K562 (cell line): ENCODE data around the gene STK11. TPM values are rescaled to one million over a fixed set of nuclear protein-coding genes. Genes with fewer than 3 reads are reported as not detected.

ENCODE experiments used
- ATAC-seq: fragments of 200-7000 bp; cut with Tn5 transposase; 3 replicates; pipeline ENCODE4 v1.9.1; 2020; ENCODE audit warnings: moderate library complexity
- BruUV-seq: library from RNA; stranded (reverse); fragments of 400-500 nt; replicated peaks from 2 replicates; lab custom pipeline; 2021; lab: Mats Ljungman, UMichigan
- CTCF ChIA-PET: fragments of 300-600 bp; formaldehyde crosslinking; extraction: SDS; loops from one replicate; lab custom pipeline; 2021; ENCODE audit warnings: low intra/inter-chr PET ratio; lab: Yijun Ruan, JAX
- POLR2A ChIA-PET: fragments of 300-600, 350-650 bp; sonication (Branson Sonifier 250); formaldehyde crosslinking; extraction: SDS; loops from one replicate; lab custom pipeline; 2021; ENCODE audit warnings: antibody characterized with exemption, inconsistent platforms; lab: Yijun Ruan, JAX
- DNase-seq, 4 experiments: peaks; one replicate each; pipeline versions ENCODE4 v3.0.0 to v3.0.0-alpha.2; 2011 to 2018; ENCODE audit warnings: low spot score in 3 of 4, mixed read lengths in 3 of 4; ENCODE audit errors: extremely low read depth in 1 of 4
- FAIRE-seq: peaks from 2 replicates; lab custom pipeline; 2011; peaks lifted over from hg19 to GRCh38; lab: Jason Lieb, UNC
- H2AFZ ChIP-seq: 2 replicates; pipeline ENCODE4 v1.6.0; 2011; ENCODE audit warnings: low read depth, low read length, control low read depth, inconsistent platforms
- H3K27ac ChIP-seq: fragments of 200-600 bp; 3 replicates; pipeline ENCODE4 v1.8.0; 2011; ENCODE audit warnings: low read depth, mild to moderate bottlenecking, control low read depth, inconsistent platforms, low read length, moderate library complexity, mixed read lengths; ENCODE audit errors: extremely low read depth
- H3K27me3 ChIP-seq, 2 experiments: fragments of 300-600 bp in 1 of 2; 2 replicates in 1 of 2; 3 replicates in 1 of 2; pipeline versions ENCODE4 v1.6.0 to v1.8.0; 2011; ENCODE audit warnings: inconsistent platforms in 2 of 2, low read length in 2 of 2, mild to moderate bottlenecking in 1 of 2, mixed read lengths in 1 of 2, moderate library complexity in 1 of 2; ENCODE audit not compliant: control insufficient read depth in 2 of 2, insufficient read depth in 2 of 2
- H3K36me3 ChIP-seq: fragments of 300-600 bp; 3 replicates; pipeline ENCODE4 v1.8.0; 2011; ENCODE audit warnings: mild to moderate bottlenecking, low read length, inconsistent platforms; ENCODE audit not compliant: control insufficient read depth, insufficient read depth
- H3K4me1 ChIP-seq, 2 experiments: fragments of 200-600 bp in 1 of 2; replicated peaks in 1 of 2; 2 replicates in 1 of 2; 3 replicates in 1 of 2; pipeline versions ENCODE4 v1.5.1 to v1.8.0; 2011; ENCODE audit warnings: inconsistent platforms in 2 of 2, low read length in 2 of 2, mild to moderate bottlenecking in 1 of 2, mixed read lengths in 1 of 2, moderate library complexity in 1 of 2; ENCODE audit not compliant: control insufficient read depth in 2 of 2, insufficient read depth in 2 of 2
- H3K4me2 ChIP-seq: 2 replicates; pipeline ENCODE4 v1.6.1; 2011; ENCODE audit warnings: low read length, control low read depth, inconsistent platforms, mixed read lengths; ENCODE audit not compliant: insufficient read depth
- H3K4me3 ChIP-seq: fragments of 200-600 bp; sonication (generic), shearing (Covaris generic); 2 replicates; pipeline ENCODE4 v1.5.1; 2016; ENCODE audit warnings: control low read depth, inconsistent platforms
- H3K79me2 ChIP-seq: fragments of 200-600 bp; 3 replicates; pipeline ENCODE4 v1.8.0; 2011; ENCODE audit warnings: low read length, inconsistent platforms; ENCODE audit not compliant: control insufficient read depth, insufficient read depth
- H3K9ac ChIP-seq, 2 experiments: 2 replicates each; pipeline versions ENCODE4 v1.6.0 to v1.6.1; 2011; ENCODE audit warnings: low read depth in 2 of 2, low read length in 2 of 2, control low read depth in 1 of 2, inconsistent platforms in 1 of 2, mild to moderate bottlenecking in 1 of 2, mixed read lengths in 1 of 2; ENCODE audit not compliant: insufficient read depth in 1 of 2
- H3K9me1 ChIP-seq: one replicate; pipeline ENCODE4 v1.6.0; 2011; ENCODE audit warnings: inconsistent platforms, mild to moderate bottlenecking, low read length, moderate library complexity; ENCODE audit not compliant: control insufficient read depth, insufficient read depth
- H3K9me3 ChIP-seq: replicated peaks from 2 replicates; pipeline ENCODE4 v1.5.1; 2011; ENCODE audit warnings: low read depth, low read length, inconsistent platforms; ENCODE audit not compliant: control insufficient read depth, insufficient read depth
- H4K20me1 ChIP-seq: replicated peaks from 2 replicates; pipeline ENCODE4 v1.6.1; 2011; ENCODE audit warnings: low read length, inconsistent platforms, mixed read lengths; ENCODE audit not compliant: control insufficient read depth, insufficient read depth
- CBFA2T2 ChIP-seq: fragments of 450-650 bp; conservative IDR thresholded peaks from 2 replicates; pipeline ENCODE4 v1.6.1; 2017; ENCODE audit warnings: mild to moderate bottlenecking
- EHMT2 ChIP-seq: fragments of 450-650 bp; IDR thresholded peaks from 2 replicates; pipeline ENCODE4 v1.6.1; 2018; ENCODE audit warnings: antibody characterized with exemption
- ESRRB ChIP-seq: fragments of 250-450 bp; sonication (Bioruptor Pico); IDR thresholded peaks from 2 replicates; pipeline ENCODE4 v1.5.0; 2020; ENCODE audit warnings: mild to moderate bottlenecking, moderate library complexity, borderline replicate concordance
- ETV6 ChIP-seq, 3 experiments: fragments of 150-350 bp in 1 of 3; sonication (generic) in 1 of 3; formaldehyde crosslinking in 1 of 3; IDR thresholded peaks; 2 replicates each; pipeline versions ENCODE4 v1.6.1 to v1.8.0; 2014 to 2022; ENCODE audit warnings: borderline replicate concordance in 2 of 3, low read depth in 2 of 3, antibody characterized with exemption in 1 of 3, low read length in 1 of 3, mild to moderate bottlenecking in 1 of 3, missing genetic modification reagents in 1 of 3
- EZH2 ChIP-seq: IDR thresholded peaks from 2 replicates; pipeline ENCODE4 v1.6.1; 2012; ENCODE audit warnings: low read depth, mild to moderate bottlenecking, inconsistent platforms, low read length, borderline replicate concordance
- GATA2 ChIP-seq: sonication (generic); formaldehyde crosslinking; IDR thresholded peaks from 2 replicates; pipeline ENCODE4 v1.4.0; 2020; ENCODE audit warnings: mild to moderate bottlenecking, missing genetic modification reagents
- MGA ChIP-seq: fragments of 450-650 bp; IDR thresholded peaks from 2 replicates; pipeline ENCODE4 v1.6.1; 2016; ENCODE audit warnings: mild to moderate bottlenecking, moderate library complexity
- NONO ChIP-seq, 2 experiments: fragments of 200-400 bp in 1 of 2; fragments of 450-650 bp in 1 of 2; formaldehyde crosslinking in 1 of 2; IDR thresholded peaks; 2 replicates each; pipeline ENCODE4 v1.6.1; 2017; ENCODE audit warnings: low read depth in 2 of 2, mild to moderate bottlenecking in 2 of 2, moderate library complexity in 2 of 2, low read length in 1 of 2
- ZNF766 ChIP-seq: fragments of 200-800 bp; sonication (Bioruptor generic); conservative IDR thresholded peaks from 2 replicates; pipeline ENCODE4 v1.6.1; 2016; ENCODE audit warnings: missing genetic modification characterization, missing compliant biosample characterization
- WGBS: fragments of 100-300 bp; shearing (Covaris generic); methylation state at CpG from one replicate; pipeline ENCODE4 v1.1.6; 2016; ENCODE audit warnings: low coverage, mixed read lengths; ENCODE audit not compliant: insufficient coverage; ENCODE audit errors: missing lambda C conversion rate; 5-methylcytosine and 5-hydroxymethylcytosine counted together
- in situ Hi-C: fragments of 300-500 bp; cut with MboI; formaldehyde crosslinking; loops from 4 replicates; pipeline ENCODE4 v1.15.0; 2018; ENCODE audit warnings: inconsistent platforms, mixed read lengths
- intact Hi-C: fragments of 100-400 bp; cut with micrococcal nuclease; formaldehyde crosslinking; loops from 2 replicates; pipeline ENCODE4 v1.14.2; 2022
- polyA plus RNA-seq, 8 experiments: library from polyadenylated mRNA; depleted of rRNA in 4 of 8; stranded (reverse) in 5 of 8; unstranded in 3 of 8; fragments of >200 nt; fragmentation: Nextera tagmentation in 2 of 8; fragmentation: Illumina TruSeq in 1 of 8; extraction: Ambion mirVana in 2 of 8; extraction: Trizol in 1 of 8; gene quantifications; 2 replicates each; pipeline versions ENCODE4 v1.2.1 to v1.2.3, GENCODE V29; 2011 to 2014; ENCODE audit warnings: inconsistent platforms in 1 of 8, missing spikeins in 1 of 8
- total RNA-seq, 7 experiments: library from RNA; depleted of rRNA in 6 of 7; stranded (reverse); fragments of >200 nt in 6 of 7; fragmentation: Illumina TruSeq in 2 of 7; extraction: Trizol in 2 of 7; gene quantifications; 2 replicates each; pipeline versions ENCODE4 v1.2.1 to v1.2.3, GENCODE V29; 2011 to 2021; ENCODE audit warnings: low replicate concordance in 1 of 7

The STK11 gene
- total and polyA plus RNA-seq, 9 of the 15 experiments (the other 6 are each of a cell fraction or from before 2014, with no cell fraction given): 0.15 to 96.5 (median 31.7) TPM

DNA sequence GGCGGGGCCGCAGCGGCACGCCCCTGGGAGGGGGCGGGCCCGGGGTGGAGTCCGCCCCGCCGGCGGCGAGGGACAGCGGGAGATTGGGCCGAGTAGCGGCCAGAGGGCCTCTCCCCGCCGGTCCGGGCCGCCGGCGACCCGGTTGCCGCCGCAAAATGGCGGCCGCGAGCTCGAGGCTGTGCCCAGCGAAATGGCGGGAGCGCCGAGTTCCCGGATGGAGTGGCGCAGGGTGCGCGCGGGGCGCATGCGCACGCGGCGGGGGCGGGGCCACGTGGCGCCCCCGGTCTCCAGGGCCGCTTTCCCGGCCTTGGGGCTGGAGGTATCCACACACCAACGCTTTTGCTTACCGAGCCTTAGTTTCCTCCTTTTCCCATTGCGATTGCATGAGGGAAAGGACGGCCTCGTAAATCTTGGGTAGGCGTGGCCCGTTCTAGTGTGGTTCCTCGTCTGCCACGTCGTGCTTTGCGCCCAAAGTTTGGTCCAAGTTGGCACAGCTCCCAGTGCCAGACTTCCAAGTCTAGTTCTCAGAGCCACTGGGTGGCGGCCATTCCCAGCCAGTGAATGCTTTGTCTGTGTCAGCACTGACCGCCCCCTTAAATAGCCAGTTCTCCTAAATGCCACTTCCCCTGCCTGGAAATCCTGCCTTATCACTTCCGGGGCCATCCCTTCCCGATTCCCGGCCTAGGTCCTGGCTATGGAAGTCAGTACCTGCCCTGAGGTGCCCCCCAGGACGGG lies 64.1 kb downstream of the STK11 start:
- ATAC-seq: peak; percentile 1; the same call in 1 of the 3 replicates
- no peak overlapping the region for H2AFZ ChIP-seq
- H3K36me3 ChIP-seq: peaks cover 49% of the 10 kb centered on the region
- TSS peak; percentile 63 for BruUV-seq
- H3K4me2 ChIP-seq: peak overlapping the region; percentile 93
- H3K9ac ChIP-seq: peak overlapping the region; percentile 90 to 99
- H4K20me1 ChIP-seq: peaks cover 26% of the 10 kb centered on the region
- H3K9me3 ChIP-seq: no peaks in the 10 kb centered on the region
- intact Hi-C loops (loop anchor here (1.0 to 10.0 kb wide), 3 partner anchors 21 to 224 kb away; partner anchors contain the start of gene MIDN), in situ Hi-C loops (no loop called here)
- H3K9me1 ChIP-seq: no peaks in the 10 kb centered on the region
- peak; percentile 57 for FAIRE-seq
- POLR2A ChIA-PET: interaction anchor here (0.6 to 3.0 kb wide), 63 partner anchors 8 to 588 kb away, joined by 3 to 90 read pairs (median 4); partner anchors contain the start of genes ATP5F1D, GPX4, MED16 and RNU6-9
- 2% methylated on average over 38 of the region's 64 CpGs for WGBS
- peak overlapping the region; percentile 92 for H3K27ac ChIP-seq
- peaks cover 58% of the 10 kb centered on the region for H3K79me2 ChIP-seq
- H3K4me3 ChIP-seq: peak overlapping the region; percentile 68
- CTCF ChIA-PET: no interaction called here
- peak; percentile 74 to 90 (median 82) for DNase-seq
- no peaks in the 10 kb centered on the region for H3K27me3 ChIP-seq
- H3K4me1 ChIP-seq: peaks cover 77 to 98% of the 10 kb centered on the region in 2 experiments
- TF ChIP-seq ESRRB (CRISPR knock-in tag) (no peak; the same call in 1 of the 2 replicates), EHMT2 (no peak), EZH2 (no peak), ZNF766 (CRISPR knock-in tag) (no peak; the same call in 1 of the 2 replicates), MGA (no peak; the same call in 1 of the 2 replicates), ETV6 (IDR thresholded peaks at IDR 0.05; ENCODE audit: borderline replicate concordance in 1 of 2, low read depth in 2 of 2, low read length in 1 of 2) (no peak), ETV6 (CRISPR knock-in tag; IDR thresholded peaks at IDR 0.05; ENCODE audit: borderline replicate concordance) (no peak), CBFA2T2 (peak; percentile 0; the same call in 1 of the 2 replicates), NONO (IDR thresholded peaks at IDR 0.05; ENCODE audit: low read depth in 2 of 2, low read length in 1 of 2) (peak; percentile 96 to 99), GATA2 (CRISPR knock-in tag) (no peak)
